ENCODE results near the gene PEX14.

Gene PEX14

DNA sequence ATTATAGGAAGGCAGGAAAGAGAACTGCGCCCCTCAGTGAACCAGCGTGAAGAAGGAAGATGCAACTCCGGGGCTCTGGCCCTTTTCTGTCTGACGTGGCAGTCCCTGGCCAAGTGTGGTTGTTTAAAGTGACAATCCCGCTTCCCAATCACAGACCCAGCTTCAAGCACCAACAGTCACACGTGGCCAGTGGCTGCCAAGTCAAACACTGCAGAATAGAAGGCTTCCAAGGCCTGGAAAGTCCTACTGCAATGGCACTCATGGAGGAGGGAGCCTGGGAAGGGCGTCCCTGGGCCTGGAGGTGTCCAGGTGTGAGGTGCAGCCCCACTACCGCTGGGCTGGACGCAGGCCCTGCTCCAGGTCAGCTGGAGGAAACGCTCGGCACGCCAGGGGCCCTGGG is 177.9 kb downstream of the PEX14 start:
- H3K4me3 ChIP-seq (ENCODE audit: low read depth, low read length): no peak overlapping the region
- TF ChIP-seq, protein P1, sequence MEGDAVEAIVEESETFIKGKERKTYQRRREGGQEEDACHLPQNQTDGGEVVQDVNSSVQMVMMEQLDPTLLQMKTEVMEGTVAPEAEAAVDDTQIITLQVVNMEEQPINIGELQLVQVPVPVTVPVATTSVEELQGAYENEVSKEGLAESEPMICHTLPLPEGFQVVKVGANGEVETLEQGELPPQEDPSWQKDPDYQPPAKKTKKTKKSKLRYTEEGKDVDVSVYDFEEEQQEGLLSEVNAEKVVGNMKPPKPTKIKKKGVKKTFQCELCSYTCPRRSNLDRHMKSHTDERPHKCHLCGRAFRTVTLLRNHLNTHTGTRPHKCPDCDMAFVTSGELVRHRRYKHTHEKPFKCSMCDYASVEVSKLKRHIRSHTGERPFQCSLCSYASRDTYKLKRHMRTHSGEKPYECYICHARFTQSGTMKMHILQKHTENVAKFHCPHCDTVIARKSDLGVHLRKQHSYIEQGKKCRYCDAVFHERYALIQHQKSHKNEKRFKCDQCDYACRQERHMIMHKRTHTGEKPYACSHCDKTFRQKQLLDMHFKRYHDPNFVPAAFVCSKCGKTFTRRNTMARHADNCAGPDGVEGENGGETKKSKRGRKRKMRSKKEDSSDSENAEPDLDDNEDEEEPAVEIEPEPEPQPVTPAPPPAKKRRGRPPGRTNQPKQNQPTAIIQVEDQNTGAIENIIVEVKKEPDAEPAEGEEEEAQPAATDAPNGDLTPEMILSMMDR (conservative IDR thresholded peaks at IDR 0.05; ENCODE audit: low read depth, low read length): no peak
- DNase-seq (ENCODE audit: low read depth): no peak

DNA sequence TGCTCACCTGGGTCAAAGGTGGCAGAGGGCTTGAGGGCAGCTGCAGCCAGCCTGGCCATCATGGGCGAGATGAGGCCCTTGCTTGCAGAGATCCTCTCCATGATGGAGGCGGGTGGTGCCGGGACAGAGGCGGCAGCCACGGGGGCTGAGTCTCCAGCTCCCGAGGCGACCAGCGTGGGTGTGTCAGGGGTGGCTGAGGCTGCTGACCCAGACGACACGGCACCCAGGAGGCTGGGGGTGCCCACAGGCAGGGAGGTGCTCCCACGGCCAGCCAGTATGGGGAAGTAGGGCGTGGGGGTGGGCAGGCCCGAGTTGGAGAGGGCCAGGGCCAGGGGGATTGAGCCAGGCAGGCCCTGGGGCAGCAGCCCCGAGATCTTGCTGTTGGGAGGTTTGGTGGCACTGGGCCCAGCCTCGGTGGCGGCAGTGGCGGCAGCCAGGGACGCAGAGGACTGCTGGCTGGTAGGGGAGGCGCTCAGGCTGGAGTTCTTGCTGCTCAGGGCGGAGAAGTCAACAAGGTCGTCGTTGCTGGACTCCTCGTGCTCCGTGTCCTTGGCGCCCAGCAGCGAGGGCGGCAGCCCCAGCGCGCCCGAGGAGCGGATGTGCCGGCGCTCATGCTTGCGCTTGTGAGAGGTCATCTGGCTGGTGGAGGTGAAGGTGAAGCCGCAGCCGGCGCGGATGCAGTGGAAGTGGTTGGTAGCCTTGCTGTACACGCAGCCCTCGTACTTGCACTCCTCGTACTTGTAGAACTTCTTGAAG is 178.8 kb downstream of the PEX14 start:
- H3K4me3 ChIP-seq (ENCODE audit: low read depth, low read length): no peak overlapping the region
- TF ChIP-seq, protein P1 (conservative IDR thresholded peaks at IDR 0.05; ENCODE audit: low read depth, low read length): no peak
- no peak for DNase-seq (ENCODE audit: low read depth)

DNA sequence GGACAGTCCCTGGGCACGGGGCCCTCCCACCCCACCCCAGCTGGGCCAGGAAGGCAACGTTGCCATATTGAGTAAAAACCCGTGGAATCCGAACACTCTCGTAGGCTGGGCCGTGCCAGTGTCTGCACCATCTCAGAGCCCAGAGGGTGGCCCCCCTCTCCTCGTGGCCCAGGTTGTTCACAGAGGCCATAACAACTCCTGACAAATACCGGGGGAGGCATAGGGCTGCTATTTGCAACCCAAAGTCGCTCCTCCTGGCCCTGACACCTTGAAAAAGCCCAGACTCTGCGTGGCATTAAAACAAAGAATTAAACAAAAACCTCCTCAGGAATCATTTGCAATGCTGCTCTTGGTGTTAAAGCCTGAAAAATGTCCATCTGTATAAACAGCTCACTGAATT is 180.3 kb downstream of the PEX14 start:
- TF ChIP-seq, protein P1 (conservative IDR thresholded peaks at IDR 0.05; ENCODE audit: low read depth, low read length): no peak
- no peak overlapping the region for H3K4me3 ChIP-seq (ENCODE audit: low read depth, low read length)
- no peak for DNase-seq (ENCODE audit: low read depth)

DNA sequence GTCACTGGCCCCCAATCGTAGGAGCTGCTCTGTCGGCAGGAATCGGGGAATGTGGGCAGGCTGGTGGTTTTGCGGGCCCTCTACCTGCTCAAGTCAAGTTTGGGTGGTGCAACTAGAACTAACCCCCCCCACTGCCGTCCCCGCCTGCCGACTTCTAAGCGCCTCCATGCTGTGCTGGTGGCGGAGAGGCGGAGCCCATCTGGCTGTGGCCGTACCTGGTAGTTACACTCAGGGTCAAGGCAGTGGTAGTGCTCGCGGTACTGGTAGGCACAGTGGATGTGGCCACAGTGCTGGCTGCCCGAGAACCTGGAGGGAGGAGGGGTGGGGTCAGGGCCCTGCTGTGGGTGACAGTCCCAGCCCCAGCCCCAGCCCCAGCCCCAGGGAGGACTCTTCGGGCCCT is 181.7 kb downstream of the PEX14 start:
- no peak overlapping the region for H3K4me3 ChIP-seq (ENCODE audit: low read depth, low read length)

DNA sequence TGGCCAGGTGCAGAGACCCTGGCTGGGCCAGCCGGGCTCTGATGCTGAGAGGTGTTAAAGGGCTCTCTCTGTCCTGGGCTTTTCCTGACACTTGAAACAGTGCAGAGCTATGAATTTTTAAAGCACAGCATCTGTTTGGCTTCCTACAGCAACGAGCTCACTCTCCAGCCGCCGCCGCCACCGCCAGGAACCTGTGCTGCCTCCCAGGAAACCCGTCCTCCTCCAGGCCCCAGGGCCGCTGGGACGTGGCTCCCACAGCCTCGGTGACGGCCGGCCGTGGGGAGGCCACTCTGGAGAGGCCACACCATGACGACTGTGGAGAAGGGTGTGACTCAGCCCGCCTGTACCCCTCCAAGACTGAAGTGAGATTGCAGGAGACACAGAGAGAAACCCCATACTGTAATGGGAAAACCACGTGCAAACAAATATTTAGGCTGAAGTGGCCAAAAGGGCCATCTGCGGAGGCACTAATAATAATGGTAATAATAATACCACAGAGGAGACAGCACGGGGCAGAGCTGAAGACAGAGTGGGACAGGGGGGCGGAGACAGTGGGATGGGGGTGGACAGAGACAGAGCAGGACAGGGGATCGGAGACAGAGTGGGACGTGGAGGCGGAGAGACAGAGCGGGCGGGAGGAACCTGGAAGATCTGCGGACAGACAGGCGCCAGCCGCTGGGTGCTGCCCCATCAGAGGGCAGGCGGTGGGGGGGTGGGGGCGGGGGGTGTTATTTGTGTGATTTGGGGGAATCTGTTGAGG is 182.5 kb downstream of the PEX14 start:
- TF ChIP-seq, protein P1 (conservative IDR thresholded peaks at IDR 0.05; ENCODE audit: low read depth, low read length): no peak
- no peak for DNase-seq (ENCODE audit: low read depth)
- H3K4me3 ChIP-seq (ENCODE audit: low read depth, low read length): no peak overlapping the region

More for the DNA sequence above, 181.7 kb downstream of the PEX14 start:
- TF ChIP-seq, protein P1 (conservative IDR thresholded peaks at IDR 0.05; ENCODE audit: low read depth, low read length): no peak
- DNase-seq (ENCODE audit: low read depth): no peak

DNA sequence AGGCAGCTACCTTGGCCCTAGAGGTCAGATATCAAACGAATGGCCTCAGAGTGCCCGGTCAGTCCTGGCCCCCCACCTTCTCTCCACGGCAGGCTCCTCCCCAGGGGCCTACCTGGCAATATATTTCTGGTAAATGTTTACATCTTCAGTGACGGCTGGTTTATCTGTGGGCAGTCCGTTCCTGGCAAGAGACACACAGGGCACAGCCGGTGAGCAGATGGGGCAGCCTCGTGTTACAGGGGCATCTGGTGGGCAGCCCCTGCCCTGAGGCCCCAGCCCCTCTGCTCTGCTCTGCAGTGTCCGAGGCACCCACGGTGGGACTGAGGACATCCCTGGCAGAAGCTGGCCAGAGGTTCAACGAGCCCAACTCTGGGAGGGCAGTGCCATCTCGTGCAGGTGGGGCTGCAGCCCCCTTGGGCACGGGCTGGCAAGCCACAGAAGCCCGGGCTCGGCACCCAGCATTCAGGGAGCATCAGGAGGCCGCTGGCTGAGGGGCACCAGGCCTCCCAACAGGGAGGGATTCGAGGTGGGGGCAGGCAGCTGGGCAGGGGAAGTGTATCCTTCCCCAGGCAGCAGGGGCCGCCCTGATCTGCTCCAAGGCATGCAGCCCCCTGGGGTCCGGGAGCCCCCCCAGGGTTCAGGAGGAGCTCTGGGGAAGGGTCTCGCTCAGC is 183.8 kb downstream of the PEX14 start:
- DNase-seq (ENCODE audit: low read depth): no peak
- no peak overlapping the region for H3K4me3 ChIP-seq (ENCODE audit: low read depth, low read length)
- TF ChIP-seq, protein P1 (conservative IDR thresholded peaks at IDR 0.05; ENCODE audit: low read depth, low read length): no peak

Data from choroid plexus epithelial cell (primary cell).